T-helper 22 cell (primary cell): ENCODE data around the gene KIAA1217.

Experiments
- DNase-seq: peaks from one replicate; pipeline ENCODE4 v3.0.0-alpha.2; 2020; ENCODE audit warnings: low read depth

Gene KIAA1217

GRCh38 chr10:24552346-24553016 lies 343.5 kb downstream of the KIAA1217 start:
- DNase-seq, result no peak

GRCh38 chr10:24553051-24553612 lies 344.2 kb downstream of the KIAA1217 start:
- no peak for DNase-seq

GRCh38 chr10:24554036-24554435 lies 345.1 kb downstream of the KIAA1217 start:
- no peak for DNase-seq

- DNase-seq, result no peak
Measured at GRCh38 chr10:24556126-24556749, 347.3 kb downstream of the KIAA1217 start.

GRCh38 chr10:24556750-24557742 lies 348.1 kb downstream of the KIAA1217 start:
- DNase-seq, result no peak

GRCh38 chr10:24561453-24561852 lies 352.5 kb downstream of the KIAA1217 start:
- no peak for DNase-seq

- DNase-seq, result no peak
Measured at GRCh38 chr10:24568042-24568441, 359.1 kb downstream of the KIAA1217 start.

- no peak for DNase-seq
Measured at GRCh38 chr10:24569330-24569796, 360.4 kb downstream of the KIAA1217 start.

GRCh38 chr10:24569828-24570657 lies 361.1 kb downstream of the KIAA1217 start:
- DNase-seq, result no peak

- no peak for DNase-seq
Measured at GRCh38 chr10:24570658-24571426, 361.9 kb downstream of the KIAA1217 start.

GRCh38 chr10:24571870-24572450 lies 363.0 kb downstream of the KIAA1217 start:
- DNase-seq, result no peak

GRCh38 chr10:24574161-24574560 lies 365.2 kb downstream of the KIAA1217 start:
- DNase-seq, result no peak

- DNase-seq, result no peak
Measured at GRCh38 chr10:24574578-24575155, 365.7 kb downstream of the KIAA1217 start.

- no peak for DNase-seq
Measured at GRCh38 chr10:24575481-24576002, 366.6 kb downstream of the KIAA1217 start.

- DNase-seq, result no peak
Measured at GRCh38 chr10:24579448-24579847, 370.5 kb downstream of the KIAA1217 start.

- no peak for DNase-seq
Measured at GRCh38 chr10:24579906-24580305, 371.0 kb downstream of the KIAA1217 start.

- no peak for DNase-seq
Measured at GRCh38 chr10:24589265-24589664, 380.3 kb downstream of the KIAA1217 start.

- no peak for DNase-seq
Measured at GRCh38 chr10:24590697-24591457, 381.9 kb downstream of the KIAA1217 start.
